ENCODE measurements around the gene IRAK1.

Gene IRAK1

DNA sequence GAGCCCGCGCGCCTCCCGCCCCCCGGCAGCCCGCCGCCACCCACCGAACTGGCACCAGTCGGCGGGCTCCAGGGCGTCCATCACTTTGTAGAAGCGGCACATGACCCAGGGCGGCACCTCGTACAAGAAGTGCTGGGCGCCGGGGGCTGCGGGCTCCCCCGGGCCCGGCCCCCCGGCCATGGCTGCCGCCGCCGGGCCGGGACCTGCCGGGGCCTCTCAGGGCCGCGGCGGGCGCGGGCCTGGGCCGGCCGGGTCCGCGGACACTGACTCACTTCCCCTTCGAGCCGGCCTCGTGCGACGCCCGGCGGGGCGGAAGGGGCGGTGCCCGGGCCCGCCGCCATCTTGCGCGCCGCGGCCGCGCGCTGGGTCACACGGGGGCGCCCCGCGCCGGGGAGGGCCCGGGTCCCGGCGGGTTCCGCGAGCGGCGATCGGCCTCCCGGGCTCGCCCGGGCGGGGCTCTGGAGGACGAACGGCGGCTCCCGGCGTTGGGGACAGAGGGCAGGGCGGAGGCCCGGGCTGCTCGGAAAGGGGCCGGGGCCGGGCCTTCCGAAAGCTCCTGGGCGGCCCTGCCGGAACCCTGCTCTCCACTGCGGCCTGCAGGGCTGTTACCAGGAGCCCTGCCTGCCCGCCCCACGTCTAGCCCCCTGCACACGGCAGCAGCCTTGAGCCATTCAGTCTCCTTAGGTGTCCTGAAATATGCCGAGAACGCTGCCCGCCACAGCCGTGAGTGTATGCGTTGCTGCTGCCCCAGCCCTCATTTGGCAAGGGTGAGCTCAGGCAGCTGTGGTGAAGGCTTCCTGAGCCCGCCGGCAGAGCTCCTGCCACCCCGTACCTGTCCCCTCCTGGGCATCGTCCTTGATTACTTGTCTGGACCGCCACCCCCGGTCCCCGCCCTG lies at the start of gene IRAK1:
Gene IRAK1, minus strand, starts transcription at position 270 of the 896 bp plus-strand sequence. Its CDS starts 90 bp downstream, at position 180.
- peak; percentile 10 for DNase-seq

DNA sequence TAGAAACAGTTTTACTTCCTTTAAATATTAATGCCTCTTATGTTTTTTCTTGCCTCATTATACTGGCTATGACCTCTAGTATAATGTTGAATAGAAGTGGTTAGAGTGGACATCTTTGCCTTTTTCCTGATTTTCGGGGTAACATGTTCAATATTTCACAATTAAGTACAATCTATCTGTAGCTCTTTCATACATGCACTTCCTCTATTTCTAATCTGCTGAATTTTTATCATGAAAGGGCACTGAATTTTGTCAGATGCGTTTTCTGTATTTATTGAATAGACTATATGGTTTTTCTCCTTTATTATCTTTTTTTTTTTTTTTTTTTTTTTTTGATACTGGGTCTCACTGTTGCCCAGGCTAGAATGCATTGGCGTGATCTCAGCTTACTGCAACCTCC lies 48.9 kb upstream of the IRAK1 start:
- DNase-seq, result no peak

DNA sequence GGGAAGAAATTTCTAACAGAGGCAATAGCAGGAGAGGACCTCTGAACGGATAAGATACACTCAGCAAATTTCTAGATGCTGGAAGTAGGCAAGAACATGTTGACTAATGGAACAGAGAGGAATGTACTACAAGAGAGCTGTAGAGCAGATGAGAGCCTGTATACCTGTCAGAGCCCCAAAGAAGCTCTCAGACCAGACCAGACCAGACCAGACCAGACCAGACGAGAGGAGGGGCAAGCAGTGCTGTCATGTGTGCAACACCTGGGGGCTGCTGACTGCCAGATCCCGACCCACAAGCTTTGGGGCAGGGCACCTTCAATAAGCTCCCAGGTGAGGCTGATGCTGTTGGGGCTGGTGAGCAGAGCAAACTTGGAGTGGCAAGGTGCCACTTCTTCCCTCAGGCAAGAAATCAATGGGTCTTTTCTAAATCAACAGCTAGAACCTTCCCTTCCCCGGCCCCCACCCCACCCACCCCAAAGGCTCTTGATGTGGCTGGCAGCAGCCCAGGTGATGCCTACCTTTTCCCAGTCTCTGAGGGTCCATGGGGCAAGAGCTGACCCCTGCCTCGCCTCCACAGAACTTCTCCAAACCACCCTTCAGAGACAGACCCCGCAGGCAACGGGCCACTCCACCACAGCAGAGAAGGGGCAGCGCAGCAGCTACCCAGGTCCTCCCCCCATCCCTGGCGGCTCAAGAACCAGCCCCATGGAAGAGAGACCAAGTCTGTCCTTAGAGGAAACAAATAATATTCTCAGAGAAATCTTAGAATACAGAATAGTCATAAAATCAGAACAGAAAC lies 45.1 kb upstream of the IRAK1 start:
- no peak for DNase-seq

DNA sequence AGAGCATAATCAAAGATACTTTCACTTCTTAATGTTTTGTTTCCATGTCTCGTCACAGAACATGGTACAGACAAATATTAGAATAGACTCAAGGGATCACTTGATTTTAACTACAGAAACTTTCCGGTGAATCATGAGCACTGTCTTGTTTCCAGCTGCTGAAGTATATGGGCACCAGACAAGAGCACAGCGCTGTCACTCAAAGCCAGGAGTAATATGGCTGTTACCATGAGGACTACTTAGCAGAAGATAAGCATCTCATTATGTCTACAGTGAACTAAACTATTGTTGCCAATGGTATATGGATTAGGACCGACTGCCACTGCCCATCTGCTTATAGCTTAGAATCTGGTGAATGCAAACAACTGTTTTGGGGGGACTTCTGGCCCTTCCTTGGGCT lies 43.5 kb upstream of the IRAK1 start:
- DNase-seq, result no peak

DNA sequence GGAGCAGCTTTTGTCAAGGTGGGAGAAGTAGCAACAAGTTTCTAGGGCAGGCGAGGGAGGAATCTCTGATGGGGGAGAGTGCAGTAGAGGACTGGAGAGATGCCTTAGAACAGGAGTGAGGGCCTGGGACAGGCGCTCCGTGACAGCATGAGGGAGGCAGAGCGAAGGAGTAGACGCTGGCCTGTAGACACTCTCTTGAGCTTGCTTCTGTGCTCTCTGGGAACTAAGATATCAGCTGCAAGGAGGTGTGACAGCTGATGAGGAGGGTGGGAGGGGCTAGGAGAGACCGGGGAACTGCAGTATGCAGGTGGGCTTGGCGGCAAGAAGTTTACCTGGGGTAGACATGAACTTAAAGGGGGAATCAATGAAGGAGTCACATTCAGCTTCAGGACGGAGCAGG lies 42.1 kb upstream of the IRAK1 start:
- DNase-seq, result no peak

DNA sequence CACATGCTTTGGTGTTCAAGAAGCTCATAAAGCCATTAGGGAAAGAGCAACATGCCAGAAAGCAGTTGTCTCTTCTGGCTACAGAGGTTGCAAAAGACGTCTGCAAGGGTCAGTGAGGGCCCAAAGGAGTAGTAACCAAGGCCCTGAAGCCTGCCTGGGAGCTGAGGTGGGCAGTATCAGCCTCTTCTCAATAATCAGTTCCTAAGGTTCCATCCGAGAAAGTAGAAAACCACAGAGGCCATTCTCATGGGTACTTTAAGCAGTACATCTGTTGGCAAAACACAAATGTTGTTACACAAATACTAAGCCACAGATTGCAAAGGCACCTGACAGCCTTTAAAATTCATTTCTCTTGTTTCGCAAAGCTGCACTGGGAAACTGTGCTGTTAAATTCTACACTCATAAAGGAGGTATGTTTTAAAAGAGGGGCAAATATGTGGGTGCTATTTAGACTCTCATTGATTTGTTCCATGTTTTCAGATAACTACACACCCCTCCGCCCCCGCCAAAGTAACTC lies 40.1 kb upstream of the IRAK1 start:
- DNase-seq, result no peak

DNA sequence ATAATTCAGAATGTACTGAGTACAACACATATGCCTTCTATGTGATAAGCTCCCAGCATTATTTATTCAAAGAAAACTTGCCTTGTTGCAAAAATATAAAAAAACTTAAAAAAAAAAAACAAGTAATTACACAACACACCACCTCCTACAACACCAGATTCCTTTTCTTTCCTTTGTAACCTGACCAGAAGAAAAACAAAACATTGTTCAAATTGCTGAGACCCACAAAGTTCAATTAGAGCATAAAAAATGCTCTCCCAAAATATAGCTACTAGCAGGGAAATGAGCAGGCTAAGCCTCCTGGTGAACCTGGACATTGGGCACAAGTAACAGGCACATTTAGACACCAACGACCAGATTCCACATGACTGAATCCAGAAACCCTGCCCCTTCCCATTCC lies 39.5 kb upstream of the IRAK1 start:
- DNase-seq, result no peak

DNA sequence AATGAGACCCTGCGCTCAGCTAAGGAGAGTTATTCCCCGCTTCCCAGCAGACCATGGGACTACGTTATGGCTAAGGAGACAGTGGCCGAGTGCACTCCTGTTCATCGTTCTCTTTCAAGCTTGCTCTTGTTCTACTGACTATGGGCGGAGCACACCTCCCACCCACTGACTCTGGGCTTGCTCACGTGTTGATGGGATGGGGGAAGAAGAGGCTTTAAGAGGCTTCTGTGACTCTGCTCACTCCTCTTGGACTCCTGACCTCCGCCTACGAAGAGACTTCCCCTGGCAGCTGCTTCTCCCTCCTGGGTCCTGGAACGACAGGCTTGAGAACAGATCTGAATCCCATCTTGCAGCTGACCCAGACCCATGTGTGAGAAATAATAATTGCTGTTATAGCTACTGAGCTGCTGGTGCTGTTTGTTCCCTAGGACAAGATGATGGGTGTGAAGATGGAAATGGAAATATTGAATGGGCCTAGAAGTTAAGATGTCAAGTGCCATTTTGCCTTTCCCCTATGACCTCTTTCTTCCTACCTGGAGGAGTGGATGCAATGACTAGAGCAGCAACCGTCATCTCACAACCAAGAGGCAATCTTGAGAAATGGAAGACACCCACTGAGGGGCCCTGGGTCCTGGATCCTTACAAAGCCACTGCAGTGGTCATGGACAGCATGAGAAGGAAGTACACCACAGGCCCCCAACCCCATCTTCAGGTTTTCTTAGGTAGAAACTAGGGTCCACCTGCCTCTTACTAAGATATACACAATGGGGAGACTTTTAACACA lies 38.7 kb upstream of the IRAK1 start:
- no peak for DNase-seq

DNA sequence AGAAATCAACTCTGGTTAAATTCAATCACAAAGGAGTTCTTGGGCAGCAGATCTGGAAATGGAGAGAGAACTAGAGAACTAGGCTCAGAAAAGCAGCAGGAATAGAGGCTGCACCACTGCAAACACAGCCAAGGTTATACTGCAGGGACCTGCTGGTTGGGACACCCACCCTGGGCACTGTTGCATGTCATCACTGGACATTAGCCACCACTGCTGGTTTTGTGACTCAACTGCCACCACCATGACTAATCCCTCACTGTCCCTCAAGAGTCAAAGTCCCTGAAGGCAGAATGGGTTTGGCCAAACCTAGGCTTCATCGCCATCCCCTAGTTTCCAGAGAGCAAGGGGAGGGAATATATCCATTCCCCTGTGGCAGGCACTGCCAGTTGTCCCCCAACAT lies 38.1 kb upstream of the IRAK1 start:
- DNase-seq, result no peak

DNA sequence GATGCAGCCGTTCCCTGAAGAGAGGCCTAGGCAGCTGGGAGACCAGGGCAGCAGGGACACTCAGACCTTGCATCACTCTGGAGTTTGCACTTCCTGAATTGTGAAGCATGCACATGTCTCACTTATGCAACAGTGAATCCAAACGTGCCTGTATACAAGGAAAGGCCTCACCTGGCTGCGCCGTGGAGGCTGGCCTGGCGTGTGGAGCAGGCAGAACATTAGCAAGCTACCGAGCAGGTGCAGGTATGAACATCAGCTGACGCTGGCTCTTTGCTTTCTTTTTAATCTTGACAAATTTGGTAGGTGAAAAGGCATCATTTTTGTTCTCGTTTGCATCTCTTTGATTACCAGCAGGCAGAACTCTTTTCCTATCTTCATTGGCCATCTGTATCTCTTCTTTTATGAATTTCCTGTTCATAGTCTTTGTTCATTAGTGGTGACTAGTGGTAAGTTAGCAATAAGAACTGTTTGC lies 37.1 kb upstream of the IRAK1 start:
- DNase-seq, result no peak

DNA sequence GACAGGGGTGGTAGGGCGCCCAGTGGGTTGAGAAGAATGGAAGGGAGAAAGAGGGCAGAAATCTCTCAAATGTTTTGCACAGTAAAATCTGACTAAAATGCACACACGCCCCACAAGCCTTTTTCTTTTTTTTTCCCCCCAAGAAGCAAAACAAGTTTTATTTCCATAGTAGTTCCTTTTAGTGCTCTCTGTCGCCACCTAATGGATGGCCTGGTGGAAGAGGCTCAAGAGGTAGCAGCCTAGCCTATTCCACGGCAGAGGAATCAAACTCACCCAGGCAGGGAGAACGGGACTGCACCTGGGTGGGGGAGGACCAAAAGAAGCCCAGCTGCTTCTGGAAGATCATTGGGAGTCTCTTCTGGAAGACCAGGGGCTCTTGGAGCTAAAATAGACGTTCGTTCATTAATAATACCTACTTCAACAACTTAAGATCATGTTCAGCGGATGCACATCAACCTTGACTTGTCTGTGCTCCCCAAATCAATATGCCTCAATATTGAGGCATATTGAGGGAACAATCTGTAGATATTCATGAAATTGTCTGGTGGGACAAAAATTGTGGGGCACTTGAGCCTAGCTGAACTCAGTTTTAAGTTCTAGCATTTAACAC lies 31.6 kb upstream of the IRAK1 start:
- DNase-seq, result no peak

DNA sequence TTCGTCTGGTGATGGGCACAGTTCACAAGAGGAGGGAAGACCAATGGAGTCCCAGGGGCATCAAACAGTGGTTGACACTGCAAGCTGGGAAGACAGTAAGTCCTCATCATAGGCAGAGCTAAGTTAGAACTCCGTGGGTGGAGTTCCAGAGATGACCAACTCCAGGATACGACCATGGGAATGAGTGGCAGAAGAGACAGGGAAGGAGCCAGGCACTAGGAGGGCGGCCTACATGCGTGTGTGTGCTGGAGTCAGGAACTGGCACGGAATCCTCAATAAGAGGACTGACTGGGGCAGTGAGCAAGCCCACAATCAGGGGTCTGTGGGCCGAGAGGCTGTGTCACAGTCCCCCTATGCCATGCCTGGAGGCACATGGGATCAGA lies 30.4 kb upstream of the IRAK1 start:
- no peak for DNase-seq

DNA sequence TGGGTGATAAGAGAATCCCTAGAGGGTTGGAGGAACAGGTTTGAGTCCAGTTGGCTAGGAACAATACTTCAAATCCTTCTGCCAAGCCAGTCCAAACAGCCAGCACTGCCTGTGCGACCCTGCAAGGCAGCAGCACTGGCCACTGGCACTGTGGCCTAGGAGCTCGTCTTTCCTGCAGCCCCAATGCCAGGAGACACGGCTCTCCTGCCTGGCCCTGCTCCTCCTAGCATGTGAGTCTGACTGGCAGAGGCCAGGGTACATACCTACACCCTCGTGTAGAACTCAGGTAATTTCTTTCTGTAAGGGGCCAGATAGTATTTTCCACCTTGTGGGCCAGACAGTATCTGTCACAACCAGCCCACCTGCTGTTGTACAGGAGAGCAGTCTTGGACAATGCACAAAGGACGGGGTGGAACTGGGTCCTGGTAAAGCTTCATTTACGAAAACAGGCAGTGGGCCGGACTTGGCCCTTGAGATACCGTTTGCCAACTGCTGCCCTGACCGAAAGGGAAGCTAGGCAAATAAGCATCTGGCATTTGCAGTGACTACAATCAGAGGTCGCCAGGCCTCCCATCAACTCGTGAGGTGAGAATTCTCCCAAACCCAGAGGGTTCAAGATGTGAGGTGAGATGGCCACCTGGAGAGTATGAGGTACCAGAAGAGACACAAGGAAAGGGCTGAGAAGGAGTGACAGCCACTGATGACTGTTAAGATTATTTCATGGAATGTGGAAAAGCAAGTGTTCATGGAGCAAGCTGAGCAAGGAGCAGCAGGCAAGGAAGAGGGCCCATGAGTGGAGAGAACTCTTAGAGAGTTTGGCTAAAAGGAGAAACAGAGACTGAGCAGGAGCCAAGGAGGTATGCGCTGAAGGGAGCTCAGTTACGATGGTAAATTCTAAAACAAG lies 29.8 kb upstream of the IRAK1 start:
- no peak for DNase-seq

DNA sequence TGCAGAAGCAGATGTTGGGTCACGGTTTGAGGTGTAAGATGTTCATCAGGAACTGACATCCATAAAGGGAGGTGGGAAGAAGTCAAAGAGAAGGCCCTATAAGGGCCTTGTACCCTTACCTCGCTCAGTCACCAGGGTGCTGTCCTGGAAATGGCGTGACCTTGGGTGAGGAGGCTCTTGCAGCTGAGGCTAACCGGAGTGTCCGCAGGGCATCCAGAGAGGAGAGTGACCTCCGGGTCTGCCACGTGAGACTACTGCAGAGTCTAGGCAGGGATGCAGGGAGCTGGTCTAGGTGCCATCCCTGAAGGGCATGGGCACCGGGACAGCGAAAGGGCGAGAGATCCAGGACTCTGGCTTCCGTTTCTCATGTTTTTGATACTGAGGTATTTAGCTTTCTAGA lies 28.7 kb upstream of the IRAK1 start:
- no peak for DNase-seq

DNA sequence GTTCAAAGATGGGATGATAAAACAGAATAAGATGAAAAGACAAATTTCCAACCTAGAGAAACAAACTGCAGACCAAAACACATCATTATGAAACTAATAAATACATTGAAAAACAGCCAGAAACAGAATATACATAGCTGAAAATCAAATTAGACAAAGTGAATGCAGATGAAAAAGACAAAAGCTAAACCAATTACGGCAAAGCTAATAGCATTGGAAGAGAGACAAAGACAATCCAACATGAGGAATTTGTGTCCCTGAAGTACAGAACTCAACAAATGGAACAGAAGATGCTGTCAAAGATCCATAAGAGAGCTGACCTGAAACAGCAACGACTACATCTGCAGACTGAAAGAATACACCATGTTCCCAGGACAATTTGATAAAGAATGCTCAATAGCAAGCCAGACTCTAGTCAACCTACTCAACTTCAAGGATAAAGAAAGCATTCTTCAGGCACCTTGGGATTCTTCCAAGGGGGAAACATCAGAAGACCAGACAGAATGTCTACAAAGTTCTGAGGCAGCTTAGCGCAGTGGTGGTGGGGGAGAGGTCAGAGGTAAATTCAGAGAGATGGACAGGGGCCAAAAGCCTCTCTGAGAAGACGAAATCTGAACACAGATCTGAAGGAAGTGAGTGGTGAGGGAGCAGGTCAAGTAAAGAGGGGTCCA lies 27.4 kb upstream of the IRAK1 start:
- no peak for DNase-seq

DNA sequence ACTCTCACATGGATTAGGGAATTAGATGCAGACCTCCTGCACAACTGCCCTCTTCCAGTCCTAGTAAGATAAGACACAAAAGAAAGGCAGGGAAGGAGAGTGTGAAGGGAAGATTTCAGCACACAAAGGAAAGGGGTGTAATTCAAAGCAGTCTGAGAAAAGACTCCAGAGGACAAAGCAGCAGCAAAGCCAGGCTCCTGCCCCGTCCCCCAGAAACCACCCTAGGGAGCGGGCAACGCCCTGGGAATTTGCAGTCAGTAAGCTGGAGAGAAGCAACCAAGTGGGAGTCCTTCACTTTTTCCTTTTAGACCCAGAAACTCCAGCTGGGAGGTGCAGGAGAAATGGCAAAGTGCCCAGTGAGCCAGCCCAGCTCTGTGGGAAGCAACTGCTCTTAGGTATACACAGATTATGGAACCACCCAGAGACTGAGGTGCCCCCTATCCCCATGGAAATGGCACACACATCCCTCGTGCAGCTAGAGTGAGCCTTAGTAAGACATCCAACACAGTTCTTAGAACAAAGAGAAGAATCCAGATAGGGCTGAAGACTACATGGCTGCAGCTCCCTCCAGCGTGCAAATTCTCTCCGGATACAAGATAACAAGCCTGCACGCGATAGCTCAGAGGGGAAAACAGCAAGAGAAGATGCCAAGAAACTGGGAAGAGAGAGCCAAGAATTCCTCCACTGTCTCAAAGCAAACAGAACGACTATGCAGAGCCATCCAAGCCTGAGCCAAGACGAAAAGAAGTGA lies 26.5 kb upstream of the IRAK1 start:
- no peak for DNase-seq

DNA sequence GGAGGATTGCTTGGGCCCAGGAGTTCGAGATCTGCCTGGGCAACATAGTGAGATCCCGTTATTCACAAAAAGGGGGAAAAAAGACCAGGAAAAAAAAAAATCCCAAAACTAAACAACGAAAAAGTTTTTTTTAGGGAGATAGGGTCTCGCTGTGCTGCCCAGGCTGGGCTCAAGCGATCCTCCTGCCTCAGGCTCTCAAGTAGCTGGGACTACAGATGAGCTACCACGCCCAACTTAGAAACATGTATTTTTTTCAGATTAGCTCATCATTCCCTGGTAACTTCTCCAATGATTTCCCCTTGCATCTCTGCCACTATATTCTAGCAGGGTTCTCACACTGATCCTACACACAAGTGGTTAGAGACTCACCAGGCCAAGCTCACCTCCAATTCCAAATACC lies 24.4 kb upstream of the IRAK1 start:
- no peak for DNase-seq

DNA sequence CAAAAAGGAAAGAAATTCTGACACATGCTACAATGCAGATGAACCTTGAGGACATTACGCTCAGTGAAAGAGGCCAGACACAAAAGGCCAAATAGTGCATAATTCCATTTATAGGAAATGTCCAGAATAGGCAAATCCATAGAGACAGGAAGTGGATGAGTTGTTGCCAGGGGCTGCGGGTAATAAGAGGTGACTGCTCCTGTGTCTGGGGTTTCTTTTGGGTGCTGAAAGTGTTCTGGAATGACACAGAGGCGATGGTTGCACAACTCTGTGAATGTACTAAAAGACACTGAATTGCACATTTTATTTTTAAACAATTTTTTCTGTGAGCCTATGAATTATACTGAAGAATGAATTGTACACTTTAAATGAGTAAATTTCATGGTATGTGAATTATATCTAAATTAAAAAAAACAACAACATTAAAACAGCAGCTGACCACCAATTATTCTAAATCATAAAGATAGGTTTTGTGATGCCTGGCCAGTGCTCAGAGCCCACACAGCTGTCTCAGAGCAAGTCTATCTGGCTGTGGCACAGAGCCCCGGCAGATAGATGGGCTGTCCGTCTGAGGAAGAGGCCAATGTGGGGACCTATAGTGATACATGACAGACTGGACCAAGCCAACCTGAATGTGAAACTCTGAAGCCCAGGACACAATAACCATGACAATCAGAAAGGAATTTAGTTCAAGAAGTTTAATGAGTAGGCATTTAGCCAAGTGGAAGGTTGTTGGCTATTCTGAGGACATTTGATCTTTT lies 23.5 kb upstream of the IRAK1 start:
- DNase-seq, result no peak

DNA sequence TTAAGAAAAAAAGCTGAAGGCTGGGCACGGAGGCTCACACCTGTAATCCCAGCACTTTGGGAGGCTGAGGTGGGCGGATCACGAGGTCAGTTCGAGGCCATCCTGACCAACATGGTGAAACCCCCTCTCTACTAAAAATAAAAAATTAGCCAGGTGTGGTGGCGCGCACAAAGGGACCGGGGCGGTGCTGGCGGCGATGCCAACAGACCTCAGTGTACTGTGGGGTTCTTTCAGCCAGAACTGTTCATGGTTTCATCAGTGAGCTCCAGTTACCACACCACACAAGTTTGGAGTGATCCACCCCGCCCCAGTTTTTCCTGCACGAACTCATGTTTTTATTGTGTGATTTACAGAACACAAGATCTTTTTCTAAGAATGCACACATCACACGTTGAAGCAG lies 21.2 kb upstream of the IRAK1 start:
- DNase-seq, result no peak

Measured in NCI-H446 treated with DMSO at 0.1 percent for 48 hours (cell line).